K562 (cell line): ENCODE data around the gene MLH3. TPM values are rescaled to one million over a fixed set of nuclear protein-coding genes. Genes with fewer than 3 reads are reported as not detected.
A peak's percentile ranks its signal among the peaks of the same experiment; 100 is the strongest.

ENCODE experiments used
- DIDO1 ChIP-seq: fragments of 450-650 bp; IDR thresholded peaks from 2 replicates; pipeline ENCODE4 v1.6.1; 2016; ENCODE audit warnings: low read depth, missing biosample characterization, missing genetic modification characterization
- HCFC1 ChIP-seq: IDR thresholded peaks from 2 replicates; pipeline ENCODE4 v1.6.1; 2012; ENCODE audit warnings: low read depth, low read length, improper control_type of control experiment
- NFYB ChIP-seq: IDR thresholded peaks from 2 replicates; pipeline ENCODE4 v1.6.1; 2011; ENCODE audit warnings: mild to moderate bottlenecking, moderate library complexity; ENCODE audit not compliant: insufficient read length; ENCODE audit errors: extremely low read depth
- NRF1 ChIP-seq, 2 experiments: fragments of 450-650 bp; IDR thresholded peaks in 1 of 2; conservative IDR thresholded peaks in 1 of 2; 2 replicates each; pipeline ENCODE4 v1.6.1; 2014; ENCODE audit warnings: mild to moderate bottlenecking in 2 of 2
- RBFOX2 ChIP-seq: fragments of 200-400 bp; formaldehyde crosslinking; IDR thresholded peaks from 2 replicates; pipeline ENCODE4 v1.6.1; 2017; ENCODE audit warnings: low read depth, mild to moderate bottlenecking, low read length, moderate library complexity
- SIN3A ChIP-seq, 2 experiments: fragments of 150-350 bp in 1 of 2; IDR thresholded peaks; 2 replicates each; pipeline ENCODE4 v1.6.1; 2011 to 2016; ENCODE audit warnings: borderline replicate concordance in 2 of 2, low read depth in 2 of 2, low read length in 2 of 2, mild to moderate bottlenecking in 2 of 2, moderate library complexity in 2 of 2; ENCODE audit not compliant: control insufficient read depth in 1 of 2
- ZNF124 ChIP-seq: sonication (generic); formaldehyde crosslinking; IDR thresholded peaks from 2 replicates; pipeline ENCODE4 v1.8.1; 2022; ENCODE audit warnings: missing genetic modification reagents
- polyA plus RNA-seq, 8 experiments: library from polyadenylated mRNA; depleted of rRNA in 4 of 8; stranded (reverse) in 5 of 8; unstranded in 3 of 8; fragments of >200 nt; fragmentation: Nextera tagmentation in 2 of 8; fragmentation: Illumina TruSeq in 1 of 8; extraction: Ambion mirVana in 2 of 8; extraction: Trizol in 1 of 8; gene quantifications; 2 replicates each; pipeline versions ENCODE4 v1.2.1 to v1.2.3, GENCODE V29; 2011 to 2014; ENCODE audit warnings: inconsistent platforms in 1 of 8, missing spikeins in 1 of 8
- total RNA-seq, 7 experiments: library from RNA; depleted of rRNA in 6 of 7; stranded (reverse); fragments of >200 nt in 6 of 7; fragmentation: Illumina TruSeq in 2 of 7; extraction: Trizol in 2 of 7; gene quantifications; 2 replicates each; pipeline versions ENCODE4 v1.2.1 to v1.2.3, GENCODE V29; 2011 to 2021; ENCODE audit warnings: low replicate concordance in 1 of 7
- TF ChIP-seq, protein P1 (sequence below), 2 experiments: fragments of 450-650 bp in 1 of 2; sonication (generic) in 1 of 2; formaldehyde crosslinking in 1 of 2; IDR thresholded peaks; 2 replicates each; pipeline versions ENCODE4 v1.7.1 to v1.9.0; 2016 to 2022; ENCODE audit warnings: inconsistent platforms in 1 of 2, mild to moderate bottlenecking in 1 of 2, missing genetic modification reagents in 1 of 2
- TF ChIP-seq, protein P2 (sequence below), 2 experiments: fragments of 450-650 bp in 1 of 2; sonication (generic) in 1 of 2; formaldehyde crosslinking in 1 of 2; IDR thresholded peaks in 1 of 2; conservative IDR thresholded peaks in 1 of 2; 2 replicates each; pipeline versions ENCODE4 v1.6.1 to v1.8.1; 2016 to 2023; ENCODE audit warnings: mild to moderate bottlenecking in 2 of 2, moderate library complexity in 2 of 2, inconsistent platforms in 1 of 2, missing genetic modification reagents in 1 of 2
- TF ChIP-seq, protein P3 (sequence below): fragments of 200-800 bp; sonication (Bioruptor generic); IDR thresholded peaks from 2 replicates; pipeline ENCODE4 v1.6.1; 2017; ENCODE audit warnings: missing genetic modification characterization, missing compliant biosample characterization

The MLH3 gene
- total and polyA plus RNA-seq, 9 of the 15 experiments (the other 6 are each of a cell fraction or from before 2014, with no cell fraction given), result 5.9 to 15.3 (median 10.7) TPM

DNA sequence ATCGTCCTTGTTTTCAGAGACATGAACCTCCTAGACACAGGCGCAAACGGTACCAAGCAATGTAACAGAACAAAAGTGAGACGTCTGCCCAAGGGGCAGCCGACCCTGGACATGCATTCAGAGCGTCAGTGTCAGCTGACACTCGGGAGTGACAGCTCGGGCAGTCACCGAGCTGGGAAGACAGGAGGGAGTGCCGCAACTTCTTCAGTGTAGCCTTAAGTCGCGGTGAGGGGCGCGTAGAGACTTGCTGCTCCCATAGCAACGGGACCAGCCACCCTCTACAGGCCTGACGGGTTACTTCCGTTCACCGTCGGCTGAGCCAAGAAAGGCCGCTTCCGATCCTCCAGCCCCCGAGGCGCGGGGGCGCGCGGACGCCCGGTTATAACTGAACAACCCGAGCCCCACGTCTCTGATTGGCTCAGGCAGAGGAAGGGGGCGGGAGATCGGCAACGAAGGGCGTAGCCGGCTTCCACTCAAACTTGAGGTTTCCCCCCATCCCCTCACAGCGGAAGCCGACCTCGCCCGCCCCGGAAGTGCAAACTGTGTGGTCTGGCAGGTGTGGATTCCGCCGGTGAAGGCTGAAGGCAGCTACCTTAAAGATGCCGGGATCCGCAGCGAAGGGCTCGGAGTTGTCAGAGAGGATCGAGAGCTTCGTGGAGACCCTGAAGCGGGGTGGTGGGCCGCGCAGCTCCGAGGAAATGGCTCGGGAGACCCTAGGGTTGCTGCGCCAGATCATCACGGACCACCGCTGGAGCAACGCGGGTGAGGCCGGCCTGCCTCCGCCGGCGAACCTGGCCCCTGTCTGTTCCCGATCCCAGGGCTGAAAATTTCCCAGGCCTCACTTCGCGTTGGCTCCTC, 48.6 kb downstream of the MLH3 start, which contains the start of gene EIF2B2 (continued):
- TF ChIP-seq, protein P1, sequence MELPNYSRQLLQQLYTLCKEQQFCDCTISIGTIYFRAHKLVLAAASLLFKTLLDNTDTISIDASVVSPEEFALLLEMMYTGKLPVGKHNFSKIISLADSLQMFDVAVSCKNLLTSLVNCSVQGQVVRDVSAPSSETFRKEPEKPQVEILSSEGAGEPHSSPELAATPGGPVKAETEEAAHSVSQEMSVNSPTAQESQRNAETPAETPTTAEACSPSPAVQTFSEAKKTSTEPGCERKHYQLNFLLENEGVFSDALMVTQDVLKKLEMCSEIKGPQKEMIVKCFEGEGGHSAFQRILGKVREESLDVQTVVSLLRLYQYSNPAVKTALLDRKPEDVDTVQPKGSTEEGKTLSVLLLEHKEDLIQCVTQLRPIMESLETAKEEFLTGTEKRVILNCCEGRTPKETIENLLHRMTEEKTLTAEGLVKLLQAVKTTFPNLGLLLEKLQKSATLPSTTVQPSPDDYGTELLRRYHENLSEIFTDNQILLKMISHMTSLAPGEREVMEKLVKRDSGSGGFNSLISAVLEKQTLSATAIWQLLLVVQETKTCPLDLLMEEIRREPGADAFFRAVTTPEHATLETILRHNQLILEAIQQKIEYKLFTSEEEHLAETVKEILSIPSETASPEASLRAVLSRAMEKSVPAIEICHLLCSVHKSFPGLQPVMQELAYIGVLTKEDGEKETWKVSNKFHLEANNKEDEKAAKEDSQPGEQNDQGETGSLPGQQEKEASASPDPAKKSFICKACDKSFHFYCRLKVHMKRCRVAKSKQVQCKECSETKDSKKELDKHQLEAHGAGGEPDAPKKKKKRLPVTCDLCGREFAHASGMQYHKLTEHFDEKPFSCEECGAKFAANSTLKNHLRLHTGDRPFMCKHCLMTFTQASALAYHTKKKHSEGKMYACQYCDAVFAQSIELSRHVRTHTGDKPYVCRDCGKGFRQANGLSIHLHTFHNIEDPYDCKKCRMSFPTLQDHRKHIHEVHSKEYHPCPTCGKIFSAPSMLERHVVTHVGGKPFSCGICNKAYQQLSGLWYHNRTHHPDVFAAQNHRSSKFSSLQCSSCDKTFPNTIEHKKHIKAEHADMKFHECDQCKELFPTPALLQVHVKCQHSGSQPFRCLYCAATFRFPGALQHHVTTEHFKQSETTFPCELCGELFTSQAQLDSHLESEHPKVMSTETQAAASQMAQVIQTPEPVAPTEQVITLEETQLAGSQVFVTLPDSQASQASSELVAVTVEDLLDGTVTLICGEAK (IDR thresholded peaks at IDR 0.05), result peak; percentile 97
- TF ChIP-seq, protein P1 (CRISPR knock-in tag; IDR thresholded peaks at IDR 0.05), result no peak
- TF ChIP-seq, protein P2, sequence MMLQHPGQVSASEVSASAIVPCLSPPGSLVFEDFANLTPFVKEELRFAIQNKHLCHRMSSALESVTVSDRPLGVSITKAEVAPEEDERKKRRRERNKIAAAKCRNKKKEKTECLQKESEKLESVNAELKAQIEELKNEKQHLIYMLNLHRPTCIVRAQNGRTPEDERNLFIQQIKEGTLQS (IDR thresholded peaks at IDR 0.05), result no peak
- TF ChIP-seq, protein P2 (CRISPR knock-in tag; conservative IDR thresholded peaks at IDR 0.05), result no peak
- TF ChIP-seq ZNF124 (CRISPR knock-in tag) (no peak), NFYB (peak; percentile 91), NRF1 (conservative IDR thresholded peaks at IDR 0.05 in 1 of 2, IDR thresholded peaks at IDR 0.05 in 1 of 2) (peak; percentile 63 to 74), RBFOX2 (peak; percentile 82), HCFC1 (peak; percentile 51), SIN3A (IDR thresholded peaks at IDR 0.05; ENCODE audit: borderline replicate concordance in 2 of 2, control insufficient read depth in 1 of 2, low read depth in 2 of 2, low read length in 2 of 2) (peak; percentile 63 to 64; a peak in 2 of 4 replicates), DIDO1 (tag) (peak; percentile 82)
- TF ChIP-seq, protein P3, sequence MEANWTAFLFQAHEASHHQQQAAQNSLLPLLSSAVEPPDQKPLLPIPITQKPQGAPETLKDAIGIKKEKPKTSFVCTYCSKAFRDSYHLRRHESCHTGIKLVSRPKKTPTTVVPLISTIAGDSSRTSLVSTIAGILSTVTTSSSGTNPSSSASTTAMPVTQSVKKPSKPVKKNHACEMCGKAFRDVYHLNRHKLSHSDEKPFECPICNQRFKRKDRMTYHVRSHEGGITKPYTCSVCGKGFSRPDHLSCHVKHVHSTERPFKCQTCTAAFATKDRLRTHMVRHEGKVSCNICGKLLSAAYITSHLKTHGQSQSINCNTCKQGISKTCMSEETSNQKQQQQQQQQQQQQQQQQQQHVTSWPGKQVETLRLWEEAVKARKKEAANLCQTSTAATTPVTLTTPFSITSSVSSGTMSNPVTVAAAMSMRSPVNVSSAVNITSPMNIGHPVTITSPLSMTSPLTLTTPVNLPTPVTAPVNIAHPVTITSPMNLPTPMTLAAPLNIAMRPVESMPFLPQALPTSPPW, result peak; percentile 88
